Gastrocnemius medialis (tissue), 4 donors: ENCODE results near the gene GALK2. TPM values are rescaled to one million over a fixed set of nuclear protein-coding genes. Genes with fewer than 3 reads are reported as not detected.

Experiments
- ATAC-seq, 2 donors: fragments of 150-250 bp; one replicate each; pipeline ENCODE4 v1.9.1; 2016
- DNase-seq, 2 donors: peaks; one replicate each; pipeline ENCODE4 v3.0.0-alpha.2; 2019
- H3K27ac ChIP-seq, 4 donors: fragments of 200-600 bp; sonication (generic); 1 replicate in 1 of 4; 2 replicates in 3 of 4; pipeline ENCODE4 v1.5.1; 2016 to 2018; ENCODE audit warnings: mild to moderate bottlenecking in 2 of 4, moderate library complexity in 1 of 4
- H3K27me3 ChIP-seq, 3 donors: fragments of 200-600 bp; sonication (generic) in 2 of 3; 1 replicate in 1 of 3; 2 replicates in 2 of 3; pipeline versions ENCODE4 v1.5.1 to v1.6.0; 2016 to 2019; ENCODE audit warnings: mild to moderate bottlenecking in 1 of 3, moderate library complexity in 1 of 3
- H3K36me3 ChIP-seq, 2 donors: fragments of 200-600 bp; sonication (generic) in 1 of 2; one replicate each; pipeline ENCODE4 v1.5.1; 2017 to 2018
- H3K4me1 ChIP-seq, 2 donors: fragments of 200-600 bp; sonication (generic) in 1 of 2; one replicate each; pipeline ENCODE4 v1.5.1; 2016 to 2017; ENCODE audit warnings: mild to moderate bottlenecking in 2 of 2
- H3K4me3 ChIP-seq, 4 donors: fragments of 200-600 bp; sonication (generic) in 3 of 4; 1 replicate in 1 of 4; 2 replicates in 3 of 4; pipeline ENCODE4 v1.5.1; 2016 to 2019; ENCODE audit warnings: mild to moderate bottlenecking in 2 of 4
- H3K9me3 ChIP-seq, 3 donors: fragments of 200-600 bp; sonication (generic) in 2 of 3; 1 replicate in 1 of 3; 2 replicates in 2 of 3; pipeline ENCODE4 v1.5.1; 2016 to 2019
- CTCF ChIP-seq, 5 experiments: fragments of 450-650 bp in 3 of 5; fragments of 200-600 bp in 2 of 5; sonication (generic) in 2 of 5; IDR thresholded peaks in 4 of 5; conservative IDR thresholded peaks in 1 of 5; 1 replicate in 4 of 5; 2 replicates in 1 of 5; pipeline ENCODE4 v1.5.1; 2016 to 2019; ENCODE audit warnings: antibody characterized with exemption in 5 of 5, mild to moderate bottlenecking in 3 of 5, moderate library complexity in 3 of 5
- POLR2A ChIP-seq, 2 donors: fragments of 450-650 bp; IDR thresholded peaks; one replicate each; pipeline ENCODE4 v1.6.1; 2017; ENCODE audit warnings: antibody characterized with exemption in 2 of 2, mild to moderate bottlenecking in 2 of 2, moderate library complexity in 2 of 2
- in situ Hi-C, 4 donors: fragments of 200-750 bp; cut with MboI; loops; one replicate each; pipeline versions ENCODE4 v1.15.0 to v1.8.0; 2017; ENCODE audit warnings: low sequenced_read_pairs in 4 of 4
- intact Hi-C: fragments of 100-400 bp; cut with DNase I; formaldehyde crosslinking; loops from one replicate; pipeline ENCODE4 v1.15.1; 2023; ENCODE audit warnings: low total_unique reads
- total RNA-seq, 4 donors: library from RNA; depleted of rRNA; stranded (reverse); fragments of >200 nt; gene quantifications; one replicate each; pipeline versions ENCODE4 v1.1.0 to v1.2.3, GENCODE V29; 2016

GALK2 gene
- total RNA-seq, 4 donors from 2014 or later, result 19.1 to 29.5 (median 22.9) TPM

DNA sequence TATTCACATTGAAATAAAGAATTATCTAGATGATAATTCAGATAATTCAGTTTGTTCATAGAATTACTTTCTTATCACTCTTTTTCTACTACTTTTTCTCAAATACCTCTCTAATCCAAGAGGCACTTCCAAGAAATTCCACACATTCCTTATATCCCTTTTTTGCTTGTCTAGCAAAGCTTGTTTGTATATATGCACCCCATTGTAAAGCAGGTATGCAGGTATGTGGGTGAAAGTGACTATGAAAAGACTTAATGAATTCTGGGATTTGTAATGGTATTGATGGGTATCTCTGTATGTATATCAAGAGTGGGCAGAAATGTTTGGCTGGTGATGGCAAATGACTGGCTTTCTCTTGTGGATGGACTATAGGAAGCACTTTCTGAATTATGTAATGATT is 158.9 kb downstream of the GALK2 start:
- H3K4me3 ChIP-seq, result no peak overlapping the region
- in situ Hi-C loops, result no loop called here
- H3K27me3 ChIP-seq, result no peaks in the 10 kb centered on the region
- H3K4me1 ChIP-seq, result no peaks in the 10 kb centered on the region
- no peaks in the 10 kb centered on the region for H3K9me3 ChIP-seq
- TF ChIP-seq CTCF (IDR thresholded peaks at IDR 0.05 in 4 of 5, conservative IDR thresholded peaks at IDR 0.05 in 1 of 5) (no peak), POLR2A (IDR thresholded peaks at IDR 0.05) (no peak)
- ATAC-seq (no peak), DNase-seq (no peak)
- H3K36me3 ChIP-seq, result no peaks in the 10 kb centered on the region
- no peak overlapping the region for H3K27ac ChIP-seq
- intact Hi-C loops, result loop anchor here (10.0 kb wide), 1 partner anchor 416 kb away; no protein-coding TSS in a partner anchor

DNA sequence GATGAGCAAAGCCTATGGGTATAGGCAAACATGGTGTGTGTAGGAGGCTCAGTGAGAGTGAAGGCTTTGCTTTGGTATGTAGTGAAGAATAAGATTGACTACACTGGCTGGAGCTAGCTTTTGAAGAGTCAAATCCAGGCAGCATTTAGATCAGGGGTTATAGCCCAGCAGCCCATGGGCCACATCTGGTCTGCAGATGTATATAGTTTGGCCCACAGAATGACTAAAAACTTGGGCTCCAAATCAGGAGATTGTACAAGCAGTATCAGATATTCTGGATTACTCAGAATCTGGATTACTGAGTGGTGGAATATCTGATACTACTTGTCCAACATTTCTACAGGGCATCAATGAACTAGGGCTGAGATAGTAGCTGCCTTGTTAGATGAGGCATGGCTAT is 160.1 kb downstream of the GALK2 start:
- DNase-seq, result no peak

GRCh38 chr15:49331442-49331841 is 161.4 kb downstream of the GALK2 start:
- no peak for TF ChIP-seq POLR2A (IDR thresholded peaks at IDR 0.05)
- TF ChIP-seq CTCF (IDR thresholded peaks at IDR 0.05 in 4 of 5, conservative IDR thresholded peaks at IDR 0.05 in 1 of 5), result no peak
- no peaks in the 10 kb centered on the region for H3K36me3 ChIP-seq
- H3K9me3 ChIP-seq, result no peaks in the 10 kb centered on the region
- intact Hi-C loops (no loop called here), in situ Hi-C loops (no loop called here)
- no peak overlapping the region for H3K27ac ChIP-seq
- H3K4me3 ChIP-seq, result no peak overlapping the region
- no peaks in the 10 kb centered on the region for H3K4me1 ChIP-seq
- no peak for ATAC-seq
- no peak for DNase-seq
- no peaks in the 10 kb centered on the region for H3K27me3 ChIP-seq

More for the DNA sequence above, 160.1 kb downstream of the GALK2 start:
- Histone ChIP-seq H3K4me3 (no peak overlapping the region), H3K9me3 (no peaks in the 10 kb centered on the region), H3K27ac (no peak overlapping the region), H3K27me3 (no peaks in the 10 kb centered on the region), H3K4me1 (no peaks in the 10 kb centered on the region), H3K36me3 (no peaks in the 10 kb centered on the region)
- no peak for TF ChIP-seq CTCF (IDR thresholded peaks at IDR 0.05 in 4 of 5, conservative IDR thresholded peaks at IDR 0.05 in 1 of 5)
- TF ChIP-seq POLR2A (IDR thresholded peaks at IDR 0.05), result no peak
- in situ Hi-C loops (no loop called here), intact Hi-C loops (no loop called here)
- ATAC-seq, result no peak

DNA sequence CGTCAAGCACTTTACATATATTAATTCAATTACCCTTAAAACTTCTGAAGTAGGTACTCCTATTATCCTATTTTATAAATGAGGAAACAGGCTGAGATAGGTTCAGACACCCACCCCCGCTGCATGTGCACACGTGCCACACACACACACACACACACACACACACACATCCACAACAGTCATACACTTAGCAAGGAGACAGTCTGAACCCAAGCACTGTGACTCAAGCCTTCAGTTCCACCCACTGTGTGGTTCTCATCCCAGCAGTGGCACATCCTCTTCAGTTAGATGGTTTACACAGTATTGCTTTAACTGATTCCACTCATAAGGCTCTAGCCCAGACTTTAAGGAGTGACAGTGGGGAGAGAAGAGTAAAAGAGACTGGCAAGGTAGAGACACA is 161.9 kb downstream of the GALK2 start:
- H3K9me3 ChIP-seq, result no peaks in the 10 kb centered on the region
- no peak for DNase-seq
- no peak overlapping the region for H3K4me3 ChIP-seq
- H3K27ac ChIP-seq, result no peak overlapping the region
- H3K36me3 ChIP-seq, result no peaks in the 10 kb centered on the region
- in situ Hi-C loops, result no loop called here
- TF ChIP-seq CTCF (IDR thresholded peaks at IDR 0.05 in 4 of 5, conservative IDR thresholded peaks at IDR 0.05 in 1 of 5) (no peak), POLR2A (IDR thresholded peaks at IDR 0.05) (no peak)
- intact Hi-C loops, result no loop called here
- H3K27me3 ChIP-seq, result no peaks in the 10 kb centered on the region
- ATAC-seq, result no peak
- no peaks in the 10 kb centered on the region for H3K4me1 ChIP-seq

GRCh38 chr15:49339656-49340055 is 169.6 kb downstream of the GALK2 start:
- TF ChIP-seq CTCF (IDR thresholded peaks at IDR 0.05 in 4 of 5, conservative IDR thresholded peaks at IDR 0.05 in 1 of 5) (no peak), POLR2A (IDR thresholded peaks at IDR 0.05) (no peak)
- no peaks in the 10 kb centered on the region for H3K36me3 ChIP-seq
- no peaks in the 10 kb centered on the region for H3K9me3 ChIP-seq
- DNase-seq (no peak), ATAC-seq (no peak)
- no peak overlapping the region for H3K27ac ChIP-seq
- no peaks in the 10 kb centered on the region for H3K4me1 ChIP-seq
- no peaks in the 10 kb centered on the region for H3K27me3 ChIP-seq
- intact Hi-C loops (no loop called here), in situ Hi-C loops (no loop called here)
- no peak overlapping the region for H3K4me3 ChIP-seq
